Measurements from ENCODE around the gene TRPV4.

Gene TRPV4

DNA sequence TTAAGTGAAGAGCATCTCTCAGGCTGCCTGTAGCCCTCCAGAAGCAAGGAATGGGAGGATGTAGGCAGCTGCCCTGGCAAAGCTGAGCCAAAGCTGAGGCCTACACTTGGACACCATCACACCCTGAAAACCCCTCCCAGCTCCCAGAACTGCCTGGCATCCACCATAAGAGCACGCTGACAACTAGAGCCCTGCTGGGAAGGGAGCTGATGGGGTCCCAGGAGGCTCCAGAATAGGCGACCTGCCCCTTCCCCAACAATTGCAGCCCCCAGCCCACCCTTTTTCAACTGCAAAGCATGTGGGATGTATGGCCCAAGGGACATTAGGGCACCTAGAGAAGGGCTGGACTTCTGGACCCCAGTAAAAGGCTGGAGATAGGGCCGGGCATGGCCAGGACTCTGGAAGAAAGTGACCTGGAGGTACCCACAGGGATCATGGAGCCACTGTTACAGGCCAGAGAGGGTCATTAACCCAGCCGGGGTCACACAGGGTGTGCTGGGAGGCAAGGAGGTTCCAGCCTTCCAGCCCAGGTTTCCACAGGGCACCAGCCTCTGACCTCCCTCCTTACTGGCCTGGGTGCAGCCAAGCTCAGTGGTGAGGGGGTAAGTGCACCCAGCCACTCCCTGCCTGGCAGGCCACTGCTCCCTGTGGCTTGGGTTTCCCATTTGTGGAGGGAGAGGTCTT is 91.8 kb downstream of the TRPV4 start:
- no peak overlapping the region for H3K4me3 ChIP-seq (ENCODE audit: low read depth, low read length)
- DNase-seq (ENCODE audit: low read depth) = no peak
- TF ChIP-seq, protein P1, sequence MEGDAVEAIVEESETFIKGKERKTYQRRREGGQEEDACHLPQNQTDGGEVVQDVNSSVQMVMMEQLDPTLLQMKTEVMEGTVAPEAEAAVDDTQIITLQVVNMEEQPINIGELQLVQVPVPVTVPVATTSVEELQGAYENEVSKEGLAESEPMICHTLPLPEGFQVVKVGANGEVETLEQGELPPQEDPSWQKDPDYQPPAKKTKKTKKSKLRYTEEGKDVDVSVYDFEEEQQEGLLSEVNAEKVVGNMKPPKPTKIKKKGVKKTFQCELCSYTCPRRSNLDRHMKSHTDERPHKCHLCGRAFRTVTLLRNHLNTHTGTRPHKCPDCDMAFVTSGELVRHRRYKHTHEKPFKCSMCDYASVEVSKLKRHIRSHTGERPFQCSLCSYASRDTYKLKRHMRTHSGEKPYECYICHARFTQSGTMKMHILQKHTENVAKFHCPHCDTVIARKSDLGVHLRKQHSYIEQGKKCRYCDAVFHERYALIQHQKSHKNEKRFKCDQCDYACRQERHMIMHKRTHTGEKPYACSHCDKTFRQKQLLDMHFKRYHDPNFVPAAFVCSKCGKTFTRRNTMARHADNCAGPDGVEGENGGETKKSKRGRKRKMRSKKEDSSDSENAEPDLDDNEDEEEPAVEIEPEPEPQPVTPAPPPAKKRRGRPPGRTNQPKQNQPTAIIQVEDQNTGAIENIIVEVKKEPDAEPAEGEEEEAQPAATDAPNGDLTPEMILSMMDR (IDR thresholded peaks at IDR 0.05; ENCODE audit: control insufficient read depth, extremely low read depth, insufficient read depth) = no peak

DNA sequence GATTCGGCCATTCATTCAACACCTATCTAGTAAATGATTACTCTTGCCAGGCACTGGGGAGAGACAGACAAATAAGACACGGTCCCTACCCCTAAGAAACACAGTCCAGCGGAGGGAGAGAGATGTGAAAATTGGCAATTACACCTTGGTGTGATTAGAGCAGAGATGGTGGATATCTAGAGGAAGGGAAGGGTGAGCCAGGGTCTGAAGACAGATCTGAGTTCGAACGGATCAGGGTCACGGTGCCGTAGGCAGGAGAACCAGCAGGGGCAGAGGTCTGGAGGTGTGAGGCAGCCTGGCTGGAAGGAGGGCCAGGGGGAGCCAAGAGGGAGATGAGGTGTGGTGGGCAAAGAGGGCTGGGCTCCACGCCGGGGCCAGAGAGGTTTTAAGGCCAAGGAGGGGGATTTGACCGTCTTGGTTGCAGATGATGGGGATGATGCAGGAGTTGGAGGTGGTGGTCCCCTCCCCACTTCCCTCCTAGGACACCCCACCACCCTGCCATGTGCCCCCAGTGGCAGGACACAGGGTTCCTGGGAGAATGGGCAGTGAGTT is 92.4 kb downstream of the TRPV4 start:
- no peak for DNase-seq (ENCODE audit: low read depth)
- TF ChIP-seq, protein P1 (IDR thresholded peaks at IDR 0.05; ENCODE audit: control insufficient read depth, extremely low read depth, insufficient read depth) = no peak

DNA sequence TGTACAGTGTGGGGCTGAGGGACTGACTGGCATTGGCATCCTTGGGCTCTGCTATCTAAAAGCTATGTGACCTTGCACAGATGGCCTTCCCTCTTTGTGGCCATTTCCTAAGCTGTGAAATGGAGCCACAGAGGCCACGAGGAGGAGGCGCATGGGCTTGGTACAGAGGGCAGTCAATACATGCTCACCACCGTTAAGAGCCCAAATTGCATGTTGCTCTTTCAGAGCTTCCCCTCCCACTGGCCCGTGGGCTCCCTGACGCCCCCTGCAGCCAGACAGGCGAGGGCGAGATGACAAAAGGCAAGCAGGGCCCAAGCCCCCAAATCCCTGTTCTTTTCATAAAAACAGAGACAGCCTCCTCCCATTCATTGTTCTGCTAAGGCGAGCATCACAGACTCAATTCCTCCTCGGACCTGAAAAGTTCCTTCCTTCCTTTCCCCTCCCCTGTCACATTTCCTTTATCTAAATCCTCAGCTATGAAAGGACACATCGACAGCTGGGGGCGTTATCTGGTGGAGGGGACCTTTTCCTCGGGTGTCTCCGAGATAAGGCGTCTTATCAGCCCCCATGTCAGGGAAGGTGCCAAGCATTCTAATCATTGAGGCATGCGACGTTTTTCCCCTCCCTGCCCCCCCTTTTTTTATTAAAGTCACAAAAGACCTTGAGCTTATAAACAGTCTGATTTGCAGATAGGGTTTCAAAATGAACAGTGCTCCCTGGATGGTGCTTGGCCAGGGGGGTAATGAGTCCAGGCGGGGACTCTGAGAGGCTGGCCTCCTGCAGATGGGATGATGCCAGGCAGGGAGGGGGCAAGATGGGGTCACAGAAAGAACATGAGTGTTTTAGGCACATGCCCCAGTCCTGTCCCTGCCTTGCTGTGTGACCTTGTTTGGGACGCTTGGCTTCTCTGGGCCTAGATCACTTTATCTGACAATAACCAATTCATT is 93.2 kb downstream of the TRPV4 start:
- H3K4me3 ChIP-seq (ENCODE audit: low read depth, low read length) = no peak overlapping the region
- TF ChIP-seq, protein P1 (IDR thresholded peaks at IDR 0.05; ENCODE audit: control insufficient read depth, extremely low read depth, insufficient read depth) = no peak
- no peak for DNase-seq (ENCODE audit: low read depth)

More for the DNA sequence above, 92.4 kb downstream of the TRPV4 start:
- no peak overlapping the region for H3K4me3 ChIP-seq (ENCODE audit: low read depth, low read length)

DNA sequence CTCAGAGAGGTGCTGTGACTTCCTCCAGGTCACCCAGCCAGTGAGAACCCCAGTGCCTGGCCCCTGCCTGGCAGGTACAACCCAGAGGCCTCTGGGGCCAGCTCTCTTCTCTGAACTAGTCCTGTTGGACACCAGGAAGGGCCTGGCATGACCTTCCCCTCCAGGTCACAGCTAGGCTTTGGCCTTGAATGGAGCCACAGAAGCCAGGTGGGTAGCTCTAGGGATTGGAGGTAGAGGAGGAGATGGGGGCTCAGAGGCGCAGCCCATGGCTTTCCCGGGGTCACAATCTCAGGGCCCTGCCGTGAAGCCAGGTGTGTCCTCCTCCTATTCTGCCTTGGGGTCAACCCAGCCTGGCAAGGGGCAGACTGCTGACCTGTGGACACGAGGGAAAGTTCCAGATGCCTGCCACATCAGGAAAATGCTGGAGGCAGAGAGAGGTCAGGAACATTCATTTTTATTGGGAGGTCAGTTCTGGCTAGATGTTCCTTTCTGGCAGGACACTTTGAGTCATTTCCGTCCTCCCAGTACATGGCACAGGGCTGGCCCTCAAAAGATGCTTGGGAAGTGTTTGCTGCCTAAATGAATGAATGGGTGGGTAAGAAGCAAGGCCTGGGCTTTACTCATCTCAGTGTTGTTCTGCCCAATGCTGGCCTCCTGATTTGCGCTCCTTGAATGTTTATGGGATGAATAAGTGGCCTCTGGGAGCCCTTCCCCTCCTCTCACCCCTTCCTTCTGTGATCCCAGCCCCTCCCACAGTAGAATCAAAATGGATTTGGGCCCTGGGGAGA is 94.1 kb downstream of the TRPV4 start:
- DNase-seq (ENCODE audit: low read depth) = no peak
- TF ChIP-seq, protein P1 (IDR thresholded peaks at IDR 0.05; ENCODE audit: control insufficient read depth, extremely low read depth, insufficient read depth) = no peak
- H3K4me3 ChIP-seq (ENCODE audit: low read depth, low read length) = no peak overlapping the region

DNA sequence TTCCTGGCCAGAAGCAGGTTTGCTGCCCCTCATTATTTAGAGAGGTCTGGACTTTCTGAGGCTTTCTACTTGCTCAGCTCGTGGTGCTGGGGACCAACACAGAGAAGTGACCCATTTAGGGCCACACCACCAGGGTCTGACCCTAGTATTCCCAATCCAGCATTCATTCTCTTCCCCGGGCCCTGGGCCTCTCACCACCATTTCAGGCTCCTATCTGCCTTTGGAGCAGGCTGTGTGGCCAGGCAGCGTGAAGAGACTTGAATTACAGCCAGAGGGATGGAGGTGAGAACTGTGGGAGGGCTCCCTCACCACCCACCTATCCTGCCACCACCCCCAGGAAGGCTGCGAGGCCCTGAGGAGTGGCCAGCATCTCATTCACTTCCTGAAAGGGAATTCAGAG is 95.0 kb downstream of the TRPV4 start:
- DNase-seq (ENCODE audit: low read depth) = no peak
- H3K4me3 ChIP-seq (ENCODE audit: low read depth, low read length) = no peak overlapping the region
- TF ChIP-seq, protein P1 (IDR thresholded peaks at IDR 0.05; ENCODE audit: control insufficient read depth, extremely low read depth, insufficient read depth) = no peak

DNA sequence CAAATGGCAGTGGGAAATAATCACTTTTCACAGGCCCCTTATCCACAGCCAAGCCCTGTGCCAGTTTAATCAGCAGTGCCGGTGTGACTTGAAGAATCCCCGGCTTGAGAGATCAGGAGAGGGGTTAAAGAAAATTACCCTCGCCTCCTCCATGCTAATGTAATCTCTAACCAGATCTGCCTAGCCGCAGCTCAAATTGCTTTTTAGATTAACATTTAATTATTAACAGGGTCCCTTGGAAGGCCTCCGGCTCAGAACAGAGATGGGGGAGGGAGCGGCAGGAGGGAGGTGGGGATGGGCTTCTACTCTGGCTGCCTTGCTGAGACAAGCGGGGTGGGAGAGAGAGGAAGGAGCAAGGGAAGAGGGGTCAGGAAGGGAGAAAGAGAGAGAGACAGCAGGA is 95.6 kb downstream of the TRPV4 start:
- DNase-seq (ENCODE audit: low read depth) = no peak
- TF ChIP-seq, protein P1 (IDR thresholded peaks at IDR 0.05; ENCODE audit: control insufficient read depth, extremely low read depth, insufficient read depth) = no peak
- H3K4me3 ChIP-seq (ENCODE audit: low read depth, low read length) = no peak overlapping the region

Measured in LNCaP clone FGC (cell line).